ENCODE measurements around the gene DCAF8.
A peak's percentile ranks its signal among the peaks of the same experiment; 100 is the strongest.

DCAF8 gene

DNA sequence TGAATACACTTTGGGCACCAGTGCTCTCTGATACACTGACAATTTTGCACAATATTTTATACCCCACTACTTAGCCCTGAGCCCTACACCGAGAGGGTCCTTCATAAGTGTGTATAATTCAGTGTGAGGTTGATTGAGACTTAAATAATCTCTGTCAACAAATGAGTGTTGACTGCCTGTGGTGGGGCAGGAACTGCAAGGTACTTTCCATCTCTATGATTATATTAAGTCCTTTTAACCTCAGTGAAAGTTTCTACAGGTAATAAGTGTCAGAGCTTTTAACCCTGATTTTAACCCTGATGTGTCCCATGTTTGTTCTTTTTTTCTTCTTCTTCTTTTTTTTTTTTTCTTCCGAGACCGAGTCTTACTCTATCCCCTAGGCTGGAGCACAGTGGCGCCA, 66.2 kb downstream of the DCAF8 start:
- no peak for DNase-seq

DNA sequence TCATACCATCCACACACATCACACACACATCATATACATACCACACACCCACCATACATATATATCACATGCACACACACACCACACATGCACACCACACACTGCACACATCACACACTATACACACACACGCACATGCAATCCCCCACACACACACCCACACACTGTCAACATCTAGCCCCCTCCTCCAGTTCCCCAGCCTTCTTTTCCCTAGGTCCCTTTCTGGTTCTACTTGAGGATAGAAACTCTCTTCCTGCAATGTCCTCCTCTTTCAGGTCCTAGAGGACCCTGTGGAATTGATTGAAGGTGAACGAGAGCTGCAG, 67.7 kb downstream of the DCAF8 start:
- no peak for DNase-seq

GRCh38 chr1:160193832-160194736, 68.3 kb downstream of the DCAF8 start:
- DNase-seq = no peak

DNA sequence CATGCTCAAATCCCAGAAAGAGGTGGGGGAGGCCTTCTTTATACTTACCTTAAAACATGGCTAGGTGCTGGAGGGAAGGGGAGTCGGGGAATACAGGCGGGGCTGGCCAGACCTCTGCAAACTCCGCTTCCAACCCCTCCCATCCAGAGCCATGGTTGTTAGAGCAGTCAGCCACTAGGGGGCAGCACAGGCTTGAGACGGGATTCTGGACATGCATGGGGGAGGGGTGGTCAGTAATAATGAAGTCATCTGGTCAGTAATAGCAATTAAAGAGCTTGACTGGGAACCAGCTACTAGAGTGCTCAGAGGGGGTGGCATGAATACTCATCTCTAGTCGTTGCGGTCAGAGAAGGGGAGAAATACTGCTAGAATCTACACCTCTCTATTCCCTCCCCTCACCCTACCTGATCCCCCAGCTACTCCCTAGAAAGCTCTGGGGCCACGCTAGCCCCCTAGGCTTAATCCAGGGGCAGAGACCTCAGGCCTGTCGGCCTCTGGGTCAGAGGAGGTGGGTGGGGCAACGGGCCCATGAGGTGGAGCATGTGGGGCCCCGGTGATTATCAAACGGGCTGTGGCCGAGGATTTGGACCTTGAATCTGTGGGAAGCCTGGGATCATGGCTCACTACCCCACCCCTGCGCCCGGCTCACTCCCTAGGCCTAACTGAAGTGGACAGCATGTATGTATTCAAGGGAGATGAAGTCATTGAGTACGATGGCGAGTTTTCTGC, 69.1 kb downstream of the DCAF8 start:
- peak; percentile 28 for DNase-seq

DNA sequence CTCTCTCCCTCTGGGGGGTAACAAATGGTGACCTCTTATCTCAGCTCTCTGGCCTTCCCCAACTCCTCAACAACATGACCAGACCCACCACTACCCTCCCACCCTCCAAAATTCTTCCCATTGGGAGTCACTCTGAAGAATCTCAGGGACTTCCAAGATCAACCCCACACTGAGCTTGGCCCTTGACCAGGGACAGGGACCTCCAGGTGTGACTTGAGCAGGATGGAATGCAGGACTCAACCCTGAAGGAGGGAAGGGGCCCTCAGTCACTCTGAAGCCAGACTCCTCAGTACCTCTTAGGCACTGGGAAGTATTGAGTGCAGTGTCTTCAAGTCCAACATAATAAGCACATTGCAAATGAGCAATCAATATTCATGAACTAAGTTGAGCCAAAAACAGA, 70.1 kb downstream of the DCAF8 start:
- DNase-seq = no peak

DNA sequence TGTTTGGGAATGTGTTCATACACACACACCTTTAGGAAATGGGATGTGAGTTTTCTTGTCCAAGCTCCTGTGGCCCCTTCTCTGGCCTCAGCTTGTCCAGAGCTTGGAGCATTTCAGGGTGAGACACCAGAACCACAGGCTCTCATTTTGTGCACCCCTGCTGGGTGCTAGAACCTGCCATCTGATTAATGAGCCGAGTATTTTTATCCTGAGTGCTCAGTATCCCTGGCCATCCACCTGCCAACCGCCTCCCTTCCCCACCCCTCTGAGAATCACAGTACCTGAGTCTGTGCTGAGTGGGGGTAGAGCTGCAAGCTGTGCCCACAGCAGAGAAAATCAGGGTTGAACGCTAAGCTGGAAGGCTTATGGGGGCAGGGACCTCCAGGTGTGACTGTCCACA, 70.6 kb downstream of the DCAF8 start:
- DNase-seq = no peak

GRCh38 chr1:160189649-160190625, 72.4 kb downstream of the DCAF8 start, which contains the start of gene CASQ1:
CASQ1 (plus strand) TSS chr1:160190575; CDS start chr1:160190752, 177 bp downstream.
- no peak for DNase-seq

DNA sequence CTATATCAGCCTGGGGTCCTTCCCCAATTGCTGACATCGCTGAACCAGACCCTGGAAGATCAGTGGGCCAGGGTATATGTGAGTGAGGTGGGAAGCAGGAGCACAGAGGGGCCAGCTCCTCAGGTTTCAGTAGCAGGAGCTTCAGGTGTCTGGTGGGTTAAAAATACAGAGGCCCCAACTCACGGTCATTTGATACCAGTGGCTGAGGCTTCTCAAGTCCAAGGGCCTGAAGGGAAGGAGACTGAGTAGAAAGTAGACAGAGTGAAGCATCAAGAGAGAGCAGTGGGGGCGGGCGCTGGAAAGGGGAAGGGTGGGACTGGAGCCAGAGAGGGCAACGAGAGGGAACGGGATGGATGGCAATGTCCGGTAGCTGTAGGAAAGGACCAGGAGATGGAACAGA, 74.0 kb downstream of the DCAF8 start:
- DNase-seq = no peak

DNA sequence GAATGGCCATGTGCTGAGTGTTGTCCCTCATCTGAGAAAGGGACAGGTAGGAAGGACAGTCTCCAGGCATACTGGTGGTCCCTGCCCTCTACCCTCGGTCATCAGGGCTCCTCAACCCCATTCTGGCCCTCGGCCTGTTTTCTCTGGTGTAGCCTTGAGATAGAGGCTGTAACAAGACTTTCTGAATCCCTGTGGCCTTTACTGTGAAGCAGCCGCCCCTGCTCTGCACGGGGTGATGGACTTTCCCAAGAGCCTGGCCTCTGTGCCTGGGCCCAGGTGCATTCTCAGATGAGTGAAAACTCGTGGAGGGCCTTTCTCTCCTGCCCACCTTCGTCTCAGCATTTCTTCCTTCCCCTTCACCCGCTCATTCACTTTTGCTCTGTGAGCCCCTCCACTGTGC, 74.9 kb downstream of the DCAF8 start:
- DNase-seq = no peak

DNA sequence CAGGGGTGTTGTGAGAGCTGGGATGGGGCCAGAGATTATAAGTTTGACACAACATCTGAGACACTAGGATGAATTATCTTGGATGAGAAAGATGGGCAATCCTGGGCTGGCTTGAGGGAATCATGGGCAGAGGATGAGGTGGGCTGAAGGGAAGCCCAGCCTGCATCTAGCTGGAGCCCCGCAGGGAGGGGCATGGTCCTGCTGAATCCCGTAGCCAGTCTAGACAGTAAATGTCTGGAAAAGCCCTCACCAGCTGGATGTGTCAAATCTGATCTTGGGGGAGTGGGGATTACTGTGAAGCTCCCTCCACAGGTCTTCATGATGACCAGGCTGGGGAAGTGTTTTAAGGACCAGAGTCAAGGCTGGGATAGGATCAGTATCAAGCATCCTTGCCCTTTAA, 75.6 kb downstream of the DCAF8 start:
- no peak for DNase-seq

DNA sequence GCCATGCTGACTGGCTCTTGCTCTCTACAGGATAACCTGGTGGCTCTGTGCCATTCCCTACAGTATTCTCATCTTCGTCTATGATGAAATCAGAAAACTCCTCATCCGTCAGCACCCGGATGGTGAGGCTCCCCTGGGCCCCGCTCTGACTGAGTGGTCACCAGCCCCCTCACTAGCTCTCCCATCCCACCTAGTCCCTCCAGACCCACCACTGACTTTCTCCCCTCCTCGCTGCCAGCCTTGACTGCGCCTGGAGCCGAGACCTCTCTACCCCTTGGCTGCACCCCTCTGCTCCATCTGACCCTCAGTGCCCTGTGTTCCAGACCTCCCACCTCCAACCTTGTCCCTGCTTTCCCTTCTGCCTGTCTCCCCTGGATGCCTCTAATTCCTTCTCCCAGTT, 76.1 kb downstream of the DCAF8 start:
- no peak for DNase-seq

GRCh38 chr1:160179336-160179735, 83.0 kb downstream of the DCAF8 start:
- no peak for DNase-seq

DNA sequence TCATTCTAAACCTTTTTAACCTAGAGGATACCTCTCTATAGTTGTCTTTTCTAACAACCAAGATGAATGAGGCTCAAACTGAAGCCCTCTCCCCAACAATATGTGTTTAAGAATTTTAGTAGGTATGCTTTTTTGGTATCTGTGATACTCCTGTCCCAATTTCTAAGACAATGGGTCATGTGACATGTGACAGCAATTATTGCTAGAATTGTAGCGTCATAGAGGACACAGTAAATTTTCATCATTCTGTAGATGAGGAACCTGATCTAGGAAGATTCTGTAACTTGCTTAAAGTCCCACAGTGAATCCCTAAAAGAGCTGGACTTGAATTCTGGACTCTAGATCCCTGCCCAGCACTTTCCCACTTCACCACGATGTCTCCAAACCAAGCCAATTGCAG, 83.6 kb downstream of the DCAF8 start:
- DNase-seq = no peak

GRCh38 chr1:160177667-160178066, 84.7 kb downstream of the DCAF8 start:
- no peak for DNase-seq

DNA sequence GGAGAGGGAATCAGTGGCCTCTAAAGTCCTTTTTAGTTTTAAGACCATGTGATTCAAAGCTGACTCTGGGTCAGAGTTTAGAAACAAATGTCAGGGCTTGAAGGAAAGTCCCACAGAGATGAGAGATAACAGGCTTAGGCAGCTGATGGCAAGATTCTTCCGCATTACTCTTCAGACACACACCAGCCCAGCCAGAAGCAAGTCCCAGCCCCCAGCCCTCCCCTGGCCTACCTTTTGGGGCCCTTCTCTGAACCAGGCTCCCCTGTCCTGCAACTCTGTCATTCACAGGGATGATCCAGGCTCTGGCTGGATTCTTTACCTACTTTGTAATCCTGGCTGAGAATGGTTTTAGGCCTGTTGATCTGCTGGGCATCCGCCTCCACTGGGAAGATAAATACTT, 85.1 kb downstream of the DCAF8 start:
- no peak for DNase-seq

DNA sequence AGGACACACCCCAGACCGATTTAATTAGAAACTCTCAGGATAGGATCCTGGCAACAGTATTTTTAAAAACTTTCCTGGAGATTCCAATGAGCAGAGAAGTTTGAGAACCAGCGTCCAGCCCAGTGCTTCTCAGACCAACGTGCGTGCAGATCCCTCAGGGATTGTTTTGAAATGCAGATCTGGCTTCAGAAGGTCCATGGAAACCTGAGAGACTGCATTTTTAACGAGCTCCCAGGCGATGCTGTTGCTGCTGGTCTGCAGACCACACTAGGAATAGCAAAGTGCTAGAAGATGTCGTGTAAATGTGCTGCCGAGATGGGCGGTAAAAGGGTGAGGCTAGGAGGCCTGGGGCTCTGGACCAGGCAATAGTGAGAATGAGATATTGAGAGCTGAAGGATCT, 90.4 kb downstream of the DCAF8 start:
- DNase-seq = no peak

DNA sequence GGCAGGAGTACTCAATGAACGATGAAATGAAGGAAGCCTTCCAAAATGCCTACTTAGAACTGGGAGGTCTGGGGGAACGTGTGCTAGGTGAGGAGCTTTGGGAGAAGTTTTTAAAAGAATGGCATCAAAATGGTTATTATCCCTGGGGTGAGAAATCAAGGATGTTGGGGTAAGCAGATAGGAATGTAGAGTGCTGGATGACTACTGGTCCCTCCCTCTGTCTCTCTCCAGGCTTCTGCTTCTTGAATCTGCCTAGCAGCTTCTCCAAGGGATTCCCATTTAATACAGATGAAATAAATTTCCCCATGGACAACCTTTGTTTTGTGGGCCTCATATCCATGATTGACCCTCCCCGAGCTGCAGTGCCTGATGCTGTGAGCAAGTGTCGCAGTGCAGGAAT, 91.0 kb downstream of the DCAF8 start:
- DNase-seq = no peak

- peak; percentile 80 for DNase-seq
Measured at GRCh38 chr1:160169553-160170399, 92.6 kb downstream of the DCAF8 start.

DNA sequence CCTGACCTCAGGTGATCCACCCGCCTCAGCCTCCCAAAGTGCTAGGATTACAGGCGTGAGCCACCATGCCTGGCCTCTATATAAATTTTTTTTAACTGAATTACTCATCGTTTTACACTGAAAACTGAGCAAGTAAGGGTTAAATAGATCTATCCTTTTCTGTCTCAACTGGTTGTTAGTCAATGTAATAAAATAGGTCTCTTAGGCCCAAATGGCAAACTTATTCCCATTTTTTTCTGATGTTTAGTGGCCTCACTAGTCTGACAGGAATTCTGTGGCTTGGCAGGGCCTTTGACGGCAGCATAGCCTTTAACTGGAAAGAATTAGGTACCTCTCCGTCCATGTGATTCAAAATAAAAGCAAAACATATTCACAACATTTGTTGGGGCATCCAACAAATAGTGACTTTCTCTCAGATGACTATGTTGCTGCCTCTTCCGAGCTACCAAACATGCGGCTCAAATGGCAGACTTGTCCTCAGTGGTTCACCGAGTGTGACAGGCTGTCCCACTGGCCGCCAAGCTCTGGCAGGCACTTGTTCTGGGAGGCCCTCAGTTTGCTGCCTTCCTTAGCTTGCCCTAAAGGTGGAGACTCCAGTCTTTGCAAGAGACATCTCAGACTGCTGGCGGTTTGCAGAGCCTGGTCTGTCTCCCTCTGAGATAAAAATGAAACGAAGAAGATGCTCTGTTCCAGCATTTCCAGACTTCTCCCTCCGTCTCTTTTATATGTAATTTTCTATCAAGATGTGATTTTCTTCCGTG, 93.6 kb downstream of the DCAF8 start:
- no peak for DNase-seq

- DNase-seq = no peak
Measured at GRCh38 chr1:160168016-160168415, 94.3 kb downstream of the DCAF8 start.

GRCh38 chr1:160167580-160167979, 94.8 kb downstream of the DCAF8 start:
- no peak for DNase-seq

Measured in NCI-H1417 treated with DMSO at 0.1 percent for 48 hours (cell line).